ENCODE measurements around the gene NOS3. TPM values are rescaled to one million over a fixed set of nuclear protein-coding genes. Genes with fewer than 3 reads are reported as not detected.
A peak's percentile ranks its signal among the peaks of the same experiment; 100 is the strongest.

NOS3 gene
- total RNA-seq, 1 donor from 2014 or later = 185 TPM

DNA sequence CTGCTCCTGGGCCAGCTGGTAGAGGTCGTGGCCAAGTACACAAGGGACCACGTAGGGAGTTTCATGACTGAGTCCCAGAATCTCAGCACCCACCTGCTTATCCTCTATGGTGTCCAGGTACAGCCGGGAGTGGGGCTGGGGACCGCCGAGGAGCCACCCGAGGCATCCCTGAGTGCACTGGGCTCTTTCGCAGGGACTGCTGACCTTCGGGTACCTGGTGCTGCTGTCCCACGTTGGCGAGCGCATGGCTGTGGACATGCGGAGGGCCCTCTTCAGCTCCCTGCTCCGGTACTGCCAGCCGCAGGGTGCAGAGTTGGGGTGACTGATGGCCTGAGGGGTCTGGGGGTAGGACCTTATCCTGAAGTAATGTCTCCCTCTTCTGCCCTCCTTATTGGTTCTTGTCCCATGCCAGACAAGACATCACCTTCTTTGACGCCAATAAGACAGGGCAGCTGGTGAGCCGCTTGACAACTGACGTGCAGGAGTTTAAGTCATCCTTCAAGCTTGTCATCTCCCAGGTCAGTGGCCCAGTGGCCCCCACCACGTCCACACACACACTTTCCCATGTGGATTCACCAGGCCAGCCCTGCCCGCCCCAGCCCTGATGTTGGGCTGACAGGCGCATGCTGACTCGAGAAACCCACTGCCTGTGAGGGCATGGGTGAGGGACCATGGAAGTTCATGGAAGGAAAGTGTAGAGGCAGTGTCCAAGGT, 43.7 kb downstream of the NOS3 start:
- DNase-seq (ENCODE audit: low spot score in 2 of 2) = no peak
- no peak overlapping the region for H3K27ac ChIP-seq
- H3K4me3 ChIP-seq = no peak overlapping the region
- peaks cover 21 to 32% of the 10 kb centered on the region in 2 donors for H3K36me3 ChIP-seq
- peaks cover 6 to 11% of the 10 kb centered on the region in 2 donors for H3K4me1 ChIP-seq
- TF ChIP-seq, protein P1, sequence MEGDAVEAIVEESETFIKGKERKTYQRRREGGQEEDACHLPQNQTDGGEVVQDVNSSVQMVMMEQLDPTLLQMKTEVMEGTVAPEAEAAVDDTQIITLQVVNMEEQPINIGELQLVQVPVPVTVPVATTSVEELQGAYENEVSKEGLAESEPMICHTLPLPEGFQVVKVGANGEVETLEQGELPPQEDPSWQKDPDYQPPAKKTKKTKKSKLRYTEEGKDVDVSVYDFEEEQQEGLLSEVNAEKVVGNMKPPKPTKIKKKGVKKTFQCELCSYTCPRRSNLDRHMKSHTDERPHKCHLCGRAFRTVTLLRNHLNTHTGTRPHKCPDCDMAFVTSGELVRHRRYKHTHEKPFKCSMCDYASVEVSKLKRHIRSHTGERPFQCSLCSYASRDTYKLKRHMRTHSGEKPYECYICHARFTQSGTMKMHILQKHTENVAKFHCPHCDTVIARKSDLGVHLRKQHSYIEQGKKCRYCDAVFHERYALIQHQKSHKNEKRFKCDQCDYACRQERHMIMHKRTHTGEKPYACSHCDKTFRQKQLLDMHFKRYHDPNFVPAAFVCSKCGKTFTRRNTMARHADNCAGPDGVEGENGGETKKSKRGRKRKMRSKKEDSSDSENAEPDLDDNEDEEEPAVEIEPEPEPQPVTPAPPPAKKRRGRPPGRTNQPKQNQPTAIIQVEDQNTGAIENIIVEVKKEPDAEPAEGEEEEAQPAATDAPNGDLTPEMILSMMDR (IDR thresholded peaks at IDR 0.05) = no peak
- no peaks in the 10 kb centered on the region for H3K27me3 ChIP-seq
- intact Hi-C loops (cut with DNase I) = no loop called here
- no peaks in the 10 kb centered on the region for H3K9me3 ChIP-seq

DNA sequence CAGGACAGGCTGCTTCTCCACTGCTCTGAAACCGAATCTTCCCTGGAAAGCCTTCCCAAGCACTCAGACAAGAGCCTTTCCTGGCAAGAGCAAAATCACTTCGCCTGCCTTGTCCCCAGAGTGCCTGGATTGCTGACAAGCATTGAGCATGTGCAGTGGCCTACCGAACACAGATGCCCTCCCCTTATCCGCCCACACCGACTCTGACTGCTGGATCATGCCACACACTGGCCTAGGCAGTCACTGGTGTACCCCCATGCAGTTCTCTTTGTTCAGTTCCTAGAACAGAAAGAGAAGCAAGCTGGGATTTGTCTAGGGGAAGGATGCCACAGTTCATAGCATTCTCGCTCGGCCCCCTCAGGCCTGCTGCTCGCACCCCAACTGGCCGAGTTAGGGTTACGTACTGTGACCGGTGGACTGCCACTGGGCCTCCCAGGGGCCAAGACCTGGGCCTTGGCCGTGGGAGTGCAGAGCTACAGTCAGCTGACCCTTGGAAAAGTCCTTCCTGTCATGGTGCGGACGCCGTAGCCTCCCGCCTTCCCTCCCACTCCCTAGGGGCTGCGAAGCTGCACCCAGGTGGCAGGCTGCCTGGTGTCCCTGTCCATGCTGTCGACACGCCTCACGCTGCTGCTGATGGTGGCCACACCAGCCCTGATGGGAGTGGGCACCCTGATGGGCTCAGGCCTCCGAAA, 44.4 kb downstream of the NOS3 start:
- H3K4me1 ChIP-seq = peaks cover 6 to 9% of the 10 kb centered on the region in 2 donors
- H3K27me3 ChIP-seq = no peaks in the 10 kb centered on the region
- H3K9me3 ChIP-seq = no peaks in the 10 kb centered on the region
- no peak for DNase-seq (ENCODE audit: low spot score in 2 of 2)
- TF ChIP-seq, protein P1 (IDR thresholded peaks at IDR 0.05) = no peak
- intact Hi-C loops (cut with DNase I) = no loop called here
- H3K4me3 ChIP-seq = no peak overlapping the region
- peaks cover 21 to 32% of the 10 kb centered on the region in 2 donors for H3K36me3 ChIP-seq
- no peak overlapping the region for H3K27ac ChIP-seq

DNA sequence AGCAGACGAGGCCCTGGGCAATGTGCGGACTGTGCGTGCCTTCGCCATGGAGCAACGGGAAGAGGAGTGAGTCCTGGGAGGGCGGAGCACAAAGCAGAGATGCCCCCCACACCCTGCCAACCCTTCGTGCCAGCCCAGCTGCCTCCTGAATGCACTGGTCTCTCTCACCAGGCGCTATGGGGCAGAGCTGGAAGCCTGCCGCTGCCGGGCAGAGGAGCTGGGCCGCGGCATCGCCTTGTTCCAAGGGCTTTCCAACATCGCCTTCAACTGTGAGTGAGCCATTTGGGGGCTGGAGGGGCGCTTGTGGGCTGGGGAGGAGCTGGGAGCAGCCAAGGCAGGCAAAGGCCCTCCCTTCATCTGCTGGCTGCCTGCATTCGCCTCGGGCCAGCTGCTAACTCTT, 45.1 kb downstream of the NOS3 start:
- H3K36me3 ChIP-seq = peaks cover 21 to 32% of the 10 kb centered on the region in 2 donors
- no peaks in the 10 kb centered on the region for H3K9me3 ChIP-seq
- no peak overlapping the region for H3K27ac ChIP-seq
- H3K4me3 ChIP-seq = no peak overlapping the region
- H3K4me1 ChIP-seq = peaks cover 6 to 9% of the 10 kb centered on the region in 2 donors
- intact Hi-C loops (cut with DNase I) = no loop called here
- TF ChIP-seq, protein P1 (IDR thresholded peaks at IDR 0.05) = no peak
- H3K27me3 ChIP-seq = no peaks in the 10 kb centered on the region
- no peak for DNase-seq (ENCODE audit: low spot score in 2 of 2)

DNA sequence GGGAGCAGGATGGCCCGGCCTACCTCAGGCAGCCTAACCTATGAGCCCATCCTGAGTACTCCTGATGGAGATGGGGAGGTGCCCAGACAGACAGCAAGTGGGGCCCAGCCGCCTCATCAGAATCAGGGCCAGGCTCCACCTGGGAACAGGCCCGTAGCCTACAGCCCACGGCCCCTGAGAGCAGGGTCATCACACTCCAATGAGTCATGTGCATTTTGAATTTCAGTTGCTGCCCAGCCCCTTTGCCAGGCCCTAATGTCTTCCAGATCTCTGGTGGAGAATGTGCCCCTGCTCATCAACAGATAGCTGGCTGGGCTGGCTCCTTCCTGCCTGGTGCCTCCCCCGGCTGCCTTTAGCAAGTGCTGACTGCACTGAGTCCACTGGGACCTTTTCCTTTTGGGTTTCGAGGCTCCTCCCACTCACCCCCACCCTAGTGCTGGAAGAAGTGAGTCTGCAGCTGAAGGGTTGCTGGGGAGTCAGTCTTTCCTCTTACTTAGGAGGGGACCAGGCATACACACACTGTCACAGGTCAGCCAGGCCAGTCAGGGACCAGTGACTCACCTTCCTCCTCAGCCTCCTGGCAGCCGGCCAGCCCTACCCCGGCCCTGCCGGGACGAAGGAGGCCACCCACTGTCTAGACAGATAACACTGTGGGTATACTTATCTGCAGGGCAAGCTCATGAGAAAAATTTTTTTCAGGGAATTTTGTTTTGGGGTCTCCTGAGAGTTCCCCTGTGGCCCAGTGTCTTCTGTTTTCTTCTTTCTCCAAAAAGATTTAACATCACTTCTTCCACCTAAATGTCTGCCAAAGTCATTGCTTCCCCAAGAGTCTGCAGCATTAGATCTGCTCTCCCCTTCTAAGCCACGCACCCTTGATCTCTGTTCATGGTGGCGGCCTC, 48.4 kb downstream of the NOS3 start:
- peak; percentile 73 to 92 for DNase-seq (ENCODE audit: low spot score in 2 of 2)
- Histone ChIP-seq H3K36me3 (peaks cover 27 to 40% of the 10 kb centered on the region in 2 donors), H3K27me3 (no peaks in the 10 kb centered on the region), H3K4me3 (no peak overlapping the region), H3K9me3 (no peaks in the 10 kb centered on the region), H3K4me1 (peaks cover 6 to 9% of the 10 kb centered on the region in 2 donors), H3K27ac (peak overlapping the region; percentile 52 to 62)
- TF ChIP-seq, protein P1 (IDR thresholded peaks at IDR 0.05) = no peak
- intact Hi-C loops (cut with DNase I) = loop anchor here (2.0 kb wide), 1 partner anchor 18 kb away; the partner anchor contains the start of gene CDK5

DNA sequence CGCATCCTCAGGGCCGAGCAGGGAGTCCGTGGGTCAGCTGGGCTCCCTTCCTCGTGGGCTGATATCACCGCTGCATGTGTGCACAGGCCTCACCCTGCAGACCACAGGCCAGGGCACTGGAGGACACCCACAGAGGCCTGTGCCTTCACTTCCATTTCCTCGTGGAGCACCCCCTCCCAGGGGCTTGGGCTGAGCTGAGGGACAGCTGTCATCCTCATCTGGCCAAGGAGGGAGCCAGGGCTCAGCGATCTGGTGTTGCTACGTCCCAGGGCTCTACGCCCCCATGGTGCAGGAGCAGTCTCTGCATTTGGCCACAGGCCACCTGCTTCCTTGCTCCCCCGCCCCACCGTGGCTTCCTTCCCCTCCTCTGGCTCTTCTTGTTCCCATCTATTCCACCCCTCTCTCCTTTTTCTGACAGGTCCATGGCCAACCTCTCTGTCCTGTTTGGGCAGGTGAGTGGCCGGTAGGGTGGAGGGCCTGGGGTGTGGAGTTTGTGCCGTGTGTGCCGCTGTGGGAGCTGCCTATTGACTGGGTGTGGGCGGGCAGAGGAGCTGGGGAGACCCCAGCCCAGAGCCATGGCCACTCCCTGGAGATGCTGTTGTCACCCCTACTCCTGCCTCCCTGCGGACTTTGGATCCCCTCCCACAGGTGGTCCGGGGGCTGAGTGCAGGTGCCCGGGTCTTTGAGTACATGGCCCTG, 49.2 kb downstream of the NOS3 start:
- intact Hi-C loops (cut with DNase I) = loop anchor here (2.0 kb wide), 1 partner anchor 17 kb away; the partner anchor contains the start of gene CDK5

More for the DNA sequence above, 49.2 kb downstream of the NOS3 start:
- Histone ChIP-seq H3K27ac (peak overlapping the region; percentile 52 to 62), H3K4me3 (no peak overlapping the region), H3K9me3 (no peaks in the 10 kb centered on the region), H3K27me3 (no peaks in the 10 kb centered on the region), H3K4me1 (peaks cover 6 to 9% of the 10 kb centered on the region in 2 donors), H3K36me3 (peaks cover 20 to 32% of the 10 kb centered on the region in 2 donors)
- DNase-seq (ENCODE audit: low spot score in 2 of 2) = no peak
- TF ChIP-seq, protein P1 (IDR thresholded peaks at IDR 0.05) = no peak

All from ascending aorta (tissue), 2 donors.